GM23338 (cell line): ENCODE data around the gene MCOLN2. TPM values are rescaled to one million over a fixed set of nuclear protein-coding genes. Genes with fewer than 3 reads are reported as not detected.

ENCODE experiments used
- ATAC-seq: fragments of 200-7000 bp; cut with Tn5 transposase; 3 replicates; pipeline ENCODE4 v1.9.1; 2020
- DNase-seq: peaks from one replicate; pipeline ENCODE4 v3.0.0-alpha.2; 2015; ENCODE audit warnings: low spot score
- H2AFZ ChIP-seq: fragments of 200-600 bp; sonication (generic); 2 replicates; pipeline ENCODE4 v1.8.0; 2016; ENCODE audit warnings: antibody characterized with exemption, mild to moderate bottlenecking, moderate library complexity
- H3F3A ChIP-seq: fragments of 200-600 bp; sonication (generic); replicated peaks from 2 replicates; pipeline ENCODE4 v1.8.0; 2017; ENCODE audit warnings: antibody characterized with exemption, mixed run types, low read depth
- H3K27ac ChIP-seq: fragments of 200-600 bp; sonication (generic); 2 replicates; pipeline ENCODE4 v1.6.1; 2016; ENCODE audit warnings: low read depth
- H3K27me3 ChIP-seq: fragments of 200-600 bp; sonication (generic); 2 replicates; pipeline ENCODE4 v1.8.0; 2016; ENCODE audit warnings: mild to moderate bottlenecking, mixed run types, moderate library complexity; ENCODE audit not compliant: insufficient read depth
- H3K36me3 ChIP-seq: fragments of 200-600 bp; sonication (generic); 2 replicates; pipeline ENCODE4 v1.8.0; 2016; ENCODE audit warnings: mild to moderate bottlenecking; ENCODE audit not compliant: insufficient read depth
- H3K4me1 ChIP-seq: fragments of 200-600 bp; sonication (generic); 2 replicates; pipeline ENCODE4 v1.8.0; 2016; ENCODE audit warnings: mild to moderate bottlenecking, moderate library complexity; ENCODE audit not compliant: insufficient read depth
- H3K4me2 ChIP-seq: fragments of 200-600 bp; sonication (generic); 2 replicates; pipeline ENCODE4 v1.7.1; 2017; ENCODE audit warnings: mixed run types
- H3K4me3 ChIP-seq: fragments of 200-600 bp; sonication (generic); 2 replicates; pipeline ENCODE4 v1.6.1; 2016; ENCODE audit warnings: mixed run types
- H3K79me2 ChIP-seq: fragments of 200-600 bp; sonication (generic); replicated peaks from 2 replicates; pipeline ENCODE4 v1.8.0; 2017; ENCODE audit warnings: mild to moderate bottlenecking; ENCODE audit not compliant: insufficient read depth
- H3K9me2 ChIP-seq: fragments of 200-600 bp; sonication (generic); 2 replicates; pipeline ENCODE4 v1.8.0; 2017; ENCODE audit not compliant: insufficient read depth
- H4K20me1 ChIP-seq: fragments of 200-600 bp; sonication (generic); replicated peaks from 2 replicates; pipeline ENCODE4 v1.8.0; 2017; ENCODE audit warnings: mild to moderate bottlenecking; ENCODE audit not compliant: insufficient read depth
- H3K27ac Mint-ChIP-seq: 2 replicates; pipeline ENCODE4 v1.8.0; 2020; ENCODE audit warnings: inconsistent platforms, mild to moderate bottlenecking, moderate library complexity, mixed read lengths
- H3K27me3 Mint-ChIP-seq: 3 replicates; pipeline ENCODE4 v1.8.0; 2022; ENCODE audit warnings: low read depth, mild to moderate bottlenecking, moderate library complexity, mixed read lengths, inconsistent platforms; ENCODE audit not compliant: insufficient read depth, poor library complexity
- H3K36me3 Mint-ChIP-seq: 3 replicates; pipeline ENCODE4 v1.8.0; 2021; ENCODE audit warnings: low read depth, mild to moderate bottlenecking, inconsistent platforms, moderate library complexity, mixed read lengths
- H3K4me1 Mint-ChIP-seq: 3 replicates; pipeline ENCODE4 v1.8.0; 2020; ENCODE audit warnings: mild to moderate bottlenecking, inconsistent platforms, mixed read lengths
- H3K4me3 Mint-ChIP-seq: 3 replicates; pipeline ENCODE4 v1.8.0; 2021; ENCODE audit warnings: moderate library complexity, mild to moderate bottlenecking, inconsistent platforms, mixed read lengths
- H3K9me3 Mint-ChIP-seq: 3 replicates; pipeline ENCODE4 v1.8.0; 2020; ENCODE audit warnings: moderate library complexity, mild to moderate bottlenecking, inconsistent platforms, mixed read lengths
- CREB1 ChIP-seq: fragments of 250-450 bp; sonication (Bioruptor Pico); IDR thresholded peaks from 2 replicates; pipeline ENCODE4 v1.5.0; 2020; ENCODE audit warnings: low read depth, mild to moderate bottlenecking, moderate library complexity
- EZH2 ChIP-seq: fragments of 200-600 bp; sonication (generic); IDR thresholded peaks from one replicate; pipeline ENCODE4 v1.8.0; 2017; ENCODE audit warnings: antibody characterized with exemption, mild to moderate bottlenecking, low read depth; ENCODE audit not compliant: unreplicated experiment
- EZH2phosphoT487 ChIP-seq: fragments of 200-600 bp; sonication (generic); IDR thresholded peaks from one replicate; pipeline ENCODE4 v1.8.1; 2018; ENCODE audit warnings: antibody characterized with exemption; ENCODE audit not compliant: unreplicated experiment
- POLR2AphosphoS5 ChIP-seq: IDR thresholded peaks from 2 replicates; pipeline ENCODE4 v1.6.1; 2016; ENCODE audit warnings: antibody characterized with exemption, low read depth
- STAT1 ChIP-seq: IDR thresholded peaks from one replicate; pipeline ENCODE4 v1.6.1; 2016; ENCODE audit warnings: antibody characterized with exemption; ENCODE audit not compliant: unreplicated experiment
- ZNF114 ChIP-seq: fragments of 250-450 bp; sonication (Bioruptor Pico); IDR thresholded peaks from 2 replicates; pipeline ENCODE4 v1.5.0; 2020; ENCODE audit warnings: mild to moderate bottlenecking, moderate library complexity
- polyA plus RNA-seq: library from polyadenylated mRNA; unstranded; fragments of >200 nt; fragmentation: Nextera tagmentation; extraction: Ambion mirVana; gene quantifications from 2 replicates; pipeline ENCODE4 v1.2.1, GENCODE V29; 2016
- total RNA-seq: library from RNA; depleted of rRNA; stranded (reverse); fragments of >200 nt; shearing (Covaris generic); gene quantifications from 2 replicates; pipeline ENCODE4 v1.2.3, GENCODE V29; 2014

Gene MCOLN2
- total and polyA plus RNA-seq, 2 experiments from 2014 or later: 2.7 to 10.0 TPM

- peak overlapping the region; percentile 99 for H3K4me2 ChIP-seq
- no peak overlapping the region for H3K27ac Mint-ChIP-seq
Observed at GRCh38 chr1:84997667-84998600, 1.0 kb upstream of the MCOLN2 start.

GRCh38 chr1:84995484-84996334 lies 1.2 kb downstream of the MCOLN2 start:
- TF ChIP-seq STAT1 (no peak), CREB1 (CRISPR knock-in tag) (no peak), EZH2phosphoT487 (no peak), POLR2AphosphoS5 (no peak), EZH2 (no peak)
- no peaks in the 10 kb centered on the region for H3K79me2 ChIP-seq
- Mint-ChIP-seq H3K9me3 (no peaks in the 10 kb centered on the region; the same call in 2 of the 3 replicates), H3K36me3 (no peaks in the 10 kb centered on the region), H3K4me1 (peaks cover 10% of the 10 kb centered on the region; the same call in 2 of the 3 replicates), H3K27me3 (peaks cover 43% of the 10 kb centered on the region), H3K27ac (no peak overlapping the region), H3K4me3 (peak overlapping the region; percentile 78)
- H3K27me3 ChIP-seq: peaks cover 67% of the 10 kb centered on the region
- H3F3A ChIP-seq: 0 out of 2 replicates have a peak, but pooled peaks cover 10% of the 10 kb centered on the region
- H3K36me3 ChIP-seq: no peaks in the 10 kb centered on the region
- no peaks in the 10 kb centered on the region for H3K9me2 ChIP-seq
- no peak for ATAC-seq
- H2AFZ ChIP-seq: no peak overlapping the region
- peaks cover 3% of the 10 kb centered on the region; the same call in 1 of the 2 replicates for H4K20me1 ChIP-seq
- peak overlapping the region; percentile 99 for H3K4me2 ChIP-seq
- no peak for DNase-seq
- no peak overlapping the region for H3K27ac ChIP-seq
- H3K4me1 ChIP-seq: peaks cover 11% of the 10 kb centered on the region
- H3K4me3 ChIP-seq: peak overlapping the region; percentile 70; the same call in 1 of the 2 replicates

More at GRCh38 chr1:84997667-84998600, 1.0 kb upstream of the MCOLN2 start:
- Mint-ChIP-seq H3K9me3 (no peaks in the 10 kb centered on the region; the same call in 2 of the 3 replicates), H3K4me1 (peaks cover 10% of the 10 kb centered on the region; the same call in 2 of the 3 replicates), H3K36me3 (no peaks in the 10 kb centered on the region), H3K27me3 (peaks cover 43% of the 10 kb centered on the region), H3K4me3 (peak overlapping the region; percentile 78)
- peak; percentile 61 for DNase-seq
- H3K36me3 ChIP-seq: no peaks in the 10 kb centered on the region
- H3K27ac ChIP-seq: no peak overlapping the region
- 0 out of 2 replicates have a peak, but pooled peaks cover 10% of the 10 kb centered on the region for H3F3A ChIP-seq
- peak; percentile 73 for TF ChIP-seq EZH2phosphoT487
- TF ChIP-seq ZNF114 (CRISPR knock-in tag): no peak
- no peak for TF ChIP-seq STAT1
- peak; percentile 85 for TF ChIP-seq EZH2
- H3K4me3 ChIP-seq: peak overlapping the region; percentile 70
- H3K9me2 ChIP-seq: no peaks in the 10 kb centered on the region
- H3K27me3 ChIP-seq: peaks cover 82% of the 10 kb centered on the region
- H3K79me2 ChIP-seq: no peaks in the 10 kb centered on the region
- H4K20me1 ChIP-seq: peaks cover 3% of the 10 kb centered on the region; the same call in 1 of the 2 replicates
- peak overlapping the region; percentile 99 for H2AFZ ChIP-seq
- peaks cover 11% of the 10 kb centered on the region for H3K4me1 ChIP-seq
- peak; percentile 58 for ATAC-seq
